Activated CD8-positive, alpha-beta memory T cell treated with anti-CD3 and anti-CD28 coated beads, Interleukin-2, amount 50 U/mL, for 1 hour (primary cell): ENCODE results near the gene ALDH1A2.

Experiments
- DNase-seq: peaks from one replicate; pipeline ENCODE4 v3.0.0-alpha.2; 2020; ENCODE audit errors: extremely low read depth

Gene ALDH1A2

GRCh38 chr15:57996561-57996960 lies 69.0 kb downstream of the ALDH1A2 start:
- DNase-seq, result no peak

GRCh38 chr15:57994221-57995049 lies 71.1 kb downstream of the ALDH1A2 start:
- DNase-seq, result no peak

DNA sequence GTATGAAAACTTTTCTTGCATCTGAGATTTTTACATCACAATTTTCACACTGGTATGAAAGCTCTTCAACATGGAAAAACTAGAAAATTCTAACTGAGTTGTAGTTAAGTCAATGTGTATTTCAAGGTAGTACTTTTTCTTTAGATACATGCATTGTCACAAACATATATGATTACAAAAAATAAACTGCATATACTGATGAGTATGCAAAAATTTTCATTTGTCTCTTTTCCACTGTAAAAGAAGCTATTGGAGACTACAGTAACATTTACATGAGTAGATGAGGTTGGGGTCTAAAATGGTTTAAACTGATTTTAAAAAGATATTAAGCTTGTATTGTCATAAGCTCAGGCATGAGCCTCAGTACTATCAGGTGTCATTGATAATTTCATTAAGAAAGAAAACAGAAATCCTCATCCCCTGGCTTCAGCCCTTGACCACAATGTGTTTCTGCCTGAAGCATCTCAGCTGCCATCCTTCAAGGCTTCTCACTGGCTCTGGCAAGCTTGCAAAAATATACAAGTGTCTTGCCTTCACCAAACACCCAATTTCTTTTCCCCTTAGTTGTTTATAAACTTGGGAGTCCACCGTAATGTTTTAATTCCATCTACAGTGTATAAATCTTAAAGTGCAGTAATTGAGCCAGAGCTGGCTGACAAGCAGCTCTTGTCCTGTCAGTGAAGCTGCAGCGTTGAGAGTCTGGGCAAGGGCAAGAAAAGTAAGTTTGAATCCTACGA lies 71.9 kb downstream of the ALDH1A2 start:
- no peak for DNase-seq

DNA sequence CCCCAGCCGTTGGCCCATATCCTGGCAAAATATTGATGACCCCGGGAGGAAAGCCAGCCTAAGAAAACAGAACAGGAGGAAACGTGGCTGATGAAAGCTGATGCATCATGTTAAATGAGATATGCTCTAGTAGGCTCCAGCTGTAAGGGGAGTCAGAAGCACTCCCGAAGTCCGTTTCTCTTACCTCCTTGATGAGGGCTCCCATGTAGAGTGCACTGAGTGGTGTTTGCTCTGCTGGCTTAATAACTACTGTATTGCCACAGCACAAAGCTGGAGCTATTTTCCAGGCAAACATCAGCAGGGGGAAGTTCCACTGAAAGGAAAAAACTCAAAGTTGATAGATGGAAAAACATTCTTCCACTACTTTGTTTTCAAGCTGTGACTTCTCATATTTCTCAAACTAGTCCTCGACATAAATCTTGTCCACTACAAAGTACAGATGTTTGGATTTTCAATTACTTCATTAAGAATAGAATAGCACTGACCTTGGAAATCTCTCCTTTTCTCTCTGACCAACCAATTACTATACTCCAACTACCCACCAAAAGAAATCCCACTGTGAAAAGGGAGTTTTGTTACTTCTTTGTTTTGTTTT lies 72.7 kb downstream of the ALDH1A2 start:
- DNase-seq, result no peak

DNA sequence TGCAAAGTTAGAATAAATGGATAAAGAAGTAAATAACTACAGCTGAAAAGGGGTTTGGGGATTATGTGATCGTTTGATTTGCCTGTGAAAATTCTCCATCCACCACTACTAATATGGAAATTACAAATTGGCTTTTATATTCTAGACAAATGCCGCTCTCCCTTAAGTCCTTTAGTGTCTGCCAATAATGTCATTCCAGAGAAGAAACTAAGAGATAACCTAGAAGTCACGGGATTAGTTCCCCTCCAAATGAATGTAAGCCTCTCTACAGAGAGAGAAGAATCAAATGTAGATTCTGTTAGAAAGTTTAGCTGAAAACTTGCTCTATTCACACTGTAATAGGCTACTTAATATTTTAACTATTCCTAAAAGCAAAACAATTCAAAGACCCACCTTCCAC lies 92.0 kb downstream of the ALDH1A2 start:
- no peak for DNase-seq

GRCh38 chr15:57972864-57973263 lies 92.6 kb downstream of the ALDH1A2 start:
- DNase-seq, result no peak

- no peak for DNase-seq
These were observed 95.5 kb downstream of the ALDH1A2 start for GRCh38 chr15:57969996-57970395.

- DNase-seq, result no peak
These were observed 96.2 kb downstream of the ALDH1A2 start for GRCh38 chr15:57969355-57969754.

- DNase-seq, result no peak
These were observed 102.6 kb downstream of the ALDH1A2 start for GRCh38 chr15:57962887-57963286.

GRCh38 chr15:57961919-57962318 lies 103.6 kb downstream of the ALDH1A2 start:
- no peak for DNase-seq

- no peak for DNase-seq
These were observed 108.4 kb downstream of the ALDH1A2 start for GRCh38 chr15:57957113-57957512.

GRCh38 chr15:57953874-57954273 lies 111.6 kb downstream of the ALDH1A2 start:
- DNase-seq, result no peak

- DNase-seq, result no peak
These were observed 114.1 kb downstream of the ALDH1A2 start for GRCh38 chr15:57951328-57951932.

DNA sequence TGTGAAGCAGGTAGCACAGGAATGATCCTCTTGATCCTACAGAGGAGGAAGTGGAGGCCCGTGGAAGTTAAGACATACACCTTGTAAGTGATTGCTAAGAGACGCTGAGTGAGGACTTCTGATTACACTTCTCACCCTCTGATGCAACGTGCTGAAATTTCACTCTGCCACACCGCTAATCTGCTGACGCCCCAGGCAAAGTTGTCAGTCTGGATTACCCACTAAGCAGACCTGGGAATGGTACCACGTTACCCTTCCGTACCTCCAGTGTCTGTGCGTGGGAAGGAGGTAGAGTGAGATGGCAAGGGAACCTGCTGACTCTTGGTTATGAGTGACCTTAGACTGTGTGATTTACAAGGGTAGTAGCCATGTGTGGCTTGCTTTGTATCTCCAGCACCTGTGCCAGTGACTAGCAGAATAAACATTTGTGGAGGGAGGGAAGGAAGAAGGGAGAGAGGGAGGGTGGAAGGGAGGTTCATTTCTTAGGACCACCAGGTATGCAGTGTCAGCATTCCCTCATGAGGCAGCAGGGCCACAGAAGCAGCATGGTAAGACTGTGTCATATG lies 115.0 kb downstream of the ALDH1A2 start:
- no peak for DNase-seq

GRCh38 chr15:57949374-57949943 lies 116.1 kb downstream of the ALDH1A2 start:
- no peak for DNase-seq

GRCh38 chr15:57948351-57949289 lies 116.9 kb downstream of the ALDH1A2 start:
- DNase-seq, result no peak

DNA sequence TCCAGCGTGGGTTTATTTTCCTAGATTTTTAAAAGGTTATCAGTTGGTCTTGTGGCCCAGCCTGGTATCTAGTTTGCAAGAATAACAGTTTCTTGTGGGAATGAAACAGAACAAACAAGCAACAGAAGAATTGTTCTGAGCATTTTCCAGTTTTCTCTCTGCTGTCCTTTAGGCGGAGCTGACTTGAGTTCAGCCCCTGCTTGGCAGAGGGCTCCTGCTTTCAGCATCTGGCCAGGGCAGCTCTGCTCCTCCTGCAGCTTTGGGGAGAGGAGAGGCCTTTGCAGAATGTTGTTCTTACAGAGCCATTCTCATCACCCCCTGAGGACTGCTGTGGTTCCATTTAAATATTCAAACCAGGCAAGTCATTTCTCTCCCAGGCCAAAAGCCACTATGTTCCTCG lies 117.7 kb downstream of the ALDH1A2 start:
- no peak for DNase-seq

GRCh38 chr15:57947282-57947681 lies 118.2 kb downstream of the ALDH1A2 start:
- no peak for DNase-seq

GRCh38 chr15:57946491-57947048 lies 118.9 kb downstream of the ALDH1A2 start:
- no peak for DNase-seq

DNA sequence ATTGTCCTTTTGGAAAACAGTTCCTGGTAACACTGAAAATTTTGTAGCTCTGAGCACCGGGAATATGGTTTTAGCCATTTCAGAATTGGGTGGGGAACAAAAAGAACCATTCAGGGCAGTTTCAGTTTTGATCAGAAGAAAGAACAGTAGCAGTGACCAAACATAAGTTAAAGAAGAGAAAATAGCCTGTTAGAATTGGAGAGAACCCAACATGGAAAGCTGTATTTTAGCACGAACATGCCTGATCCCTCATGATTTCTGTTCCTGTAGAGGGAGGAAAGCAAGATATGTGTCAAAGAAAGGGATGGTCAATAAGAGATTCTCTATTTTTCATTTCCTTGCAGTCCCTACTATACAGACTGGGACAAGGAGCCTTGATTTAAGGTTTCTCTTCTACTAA lies 119.9 kb downstream of the ALDH1A2 start:
- no peak for DNase-seq
